ENCODE data around the gene FAM76B.

DNA sequence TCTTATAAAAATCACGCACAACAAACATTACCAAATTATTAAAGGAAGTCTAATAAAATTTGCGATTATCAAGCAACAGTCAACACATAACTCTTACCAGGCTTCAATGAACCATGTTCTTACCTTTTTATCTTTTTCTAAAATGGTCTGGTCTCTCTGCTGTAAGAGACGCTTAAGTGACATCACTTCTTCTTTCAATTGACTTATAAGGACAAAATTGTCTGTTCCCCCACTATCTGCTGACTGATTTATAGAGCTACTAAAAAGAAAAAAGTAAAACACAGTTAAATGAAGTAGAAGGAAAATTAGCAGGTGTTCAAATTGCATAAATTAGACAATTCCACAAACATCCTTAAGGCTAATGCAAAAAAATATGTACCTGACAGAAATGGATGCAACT, 10.9 kb downstream of the FAM76B start:
- TF ChIP-seq CTCF (conservative IDR thresholded peaks at IDR 0.05) = no peak
- no peak for TF ChIP-seq EZH2 (IDR thresholded peaks at IDR 0.05; ENCODE audit: low read depth)

All from PC-9 (cell line).